AML-193 (cell line): ENCODE data around the gene TRIM39.
"Not testable (repeated sequence)": the region's sequence is repeated elsewhere in the genome, so short reads cannot be mapped to it uniquely, and the experiment has no call there.

Experiments
- DNase-seq, 2 experiments: peaks; one replicate each; lab custom pipeline; 2025; lab: John Stamatoyannopoulos, UW

The TRIM39 gene

DNA sequence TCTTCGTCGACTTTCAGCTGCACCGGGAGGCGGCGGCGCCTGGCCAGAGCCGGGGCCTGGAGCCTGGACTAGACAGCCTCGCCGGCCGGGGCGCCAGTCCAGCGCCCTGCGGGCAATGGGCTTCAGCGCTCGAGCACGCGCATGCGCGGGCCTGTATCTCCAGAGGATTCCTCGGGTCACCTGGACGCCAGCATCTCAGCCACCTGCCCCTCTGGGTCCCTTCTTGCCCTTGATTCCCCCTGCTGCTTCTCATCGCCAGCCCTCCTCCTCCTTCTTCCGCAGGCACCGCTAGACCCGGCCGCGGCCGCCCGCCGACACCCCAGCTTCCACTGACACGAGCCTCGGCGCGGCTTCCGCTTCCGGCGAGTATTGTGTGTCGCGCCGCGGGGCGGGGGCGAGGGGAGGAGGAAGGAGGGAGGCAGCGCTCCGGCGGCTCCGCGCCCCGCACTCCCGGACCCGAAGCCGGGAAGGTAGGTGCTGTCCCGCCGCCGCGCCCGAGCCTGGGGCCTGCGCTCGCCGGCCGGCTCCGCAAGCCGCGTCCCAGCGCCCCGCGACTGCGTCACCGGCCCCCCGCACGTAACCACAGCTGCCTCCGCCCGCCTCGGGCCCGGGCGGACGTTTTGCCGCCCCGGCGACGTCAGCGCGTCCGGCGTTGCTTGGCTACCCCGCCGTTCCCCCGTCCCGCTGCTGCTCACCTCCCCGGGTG, at the start of gene TRIM39:
TRIM39 (plus strand) TSS at position 402 of the 706 bp plus-strand sequence. CDS start 2,391 bp downstream, outside the sequence.
- peak; percentile 82 to 89 for DNase-seq

DNA sequence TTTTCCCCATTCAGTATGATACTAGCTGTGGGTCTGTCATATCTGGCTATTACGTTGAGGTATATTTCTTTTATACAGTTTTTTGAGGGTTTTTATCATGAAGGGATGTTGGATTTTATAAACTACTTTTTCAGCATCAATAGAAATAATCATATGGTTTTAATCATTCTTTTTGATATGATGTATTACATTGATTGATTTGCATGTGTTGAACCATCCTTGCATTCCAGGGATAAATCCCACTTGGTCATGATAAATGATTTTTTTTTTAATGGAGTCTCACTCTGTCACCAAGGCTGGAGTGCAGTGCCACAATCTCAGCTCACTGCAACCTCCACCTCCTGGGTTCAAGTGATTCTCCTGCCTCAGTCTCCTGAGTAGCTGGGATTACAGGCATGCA, 45.7 kb upstream of the TRIM39 start:
- DNase-seq = not testable (repeated sequence)

DNA sequence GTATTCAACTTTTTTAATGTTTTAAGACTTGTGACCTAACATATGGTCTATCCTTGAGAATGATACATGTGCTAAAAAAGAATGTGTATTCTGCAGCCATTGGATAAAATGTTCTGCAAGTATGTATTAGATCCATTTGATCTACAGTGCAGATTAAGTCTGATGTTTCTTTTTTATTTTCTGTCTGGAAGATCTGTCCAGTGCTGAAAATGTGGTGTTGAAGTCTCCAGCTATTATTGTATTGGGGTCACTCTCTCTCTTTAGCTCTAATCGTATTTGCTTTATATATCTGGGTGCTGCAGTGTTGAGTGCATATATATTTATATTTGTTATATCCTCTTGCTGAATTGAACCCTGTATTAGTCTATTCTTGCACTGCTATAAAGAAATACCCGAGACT, 44.2 kb upstream of the TRIM39 start:
- no peak for DNase-seq

DNA sequence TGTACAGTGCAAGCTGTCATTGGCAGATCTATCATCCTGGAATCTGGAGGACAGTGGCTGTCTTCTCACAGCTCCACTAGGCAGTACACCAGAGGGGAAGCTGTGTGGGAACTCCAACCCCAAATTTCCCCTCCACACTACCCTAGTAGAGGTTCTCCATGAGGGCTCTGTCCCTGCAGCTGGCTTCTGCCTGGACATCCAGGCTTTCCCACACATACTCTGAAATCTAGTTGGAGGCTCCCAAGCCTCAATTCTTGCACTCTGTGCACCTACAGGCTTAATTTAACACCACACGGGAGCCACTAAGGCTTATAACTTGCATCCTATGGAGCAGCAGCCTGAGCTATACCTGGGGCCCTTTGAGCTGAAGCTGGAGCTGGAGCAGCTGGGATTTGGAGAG, 43.0 kb upstream of the TRIM39 start:
- DNase-seq = no peak

DNA sequence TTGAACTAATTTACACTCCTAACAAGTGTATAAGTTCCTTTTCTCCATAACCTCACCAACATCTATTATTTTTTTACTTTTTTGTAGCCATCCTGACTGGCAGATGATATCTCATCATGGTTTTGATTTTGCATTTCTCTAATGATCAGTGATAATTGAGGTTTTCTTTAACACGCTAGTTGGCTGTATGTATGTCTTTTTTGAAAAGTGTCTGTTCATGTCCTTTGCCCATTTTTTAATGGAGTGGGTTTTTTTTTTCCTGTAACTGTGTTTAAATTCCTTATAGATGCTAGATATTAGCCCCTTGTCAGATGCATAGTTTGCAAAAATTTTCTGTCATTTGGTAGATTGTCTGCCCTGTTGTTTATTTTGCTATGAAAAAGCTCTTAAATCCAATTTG, 39.6 kb upstream of the TRIM39 start:
- DNase-seq = no peak

DNA sequence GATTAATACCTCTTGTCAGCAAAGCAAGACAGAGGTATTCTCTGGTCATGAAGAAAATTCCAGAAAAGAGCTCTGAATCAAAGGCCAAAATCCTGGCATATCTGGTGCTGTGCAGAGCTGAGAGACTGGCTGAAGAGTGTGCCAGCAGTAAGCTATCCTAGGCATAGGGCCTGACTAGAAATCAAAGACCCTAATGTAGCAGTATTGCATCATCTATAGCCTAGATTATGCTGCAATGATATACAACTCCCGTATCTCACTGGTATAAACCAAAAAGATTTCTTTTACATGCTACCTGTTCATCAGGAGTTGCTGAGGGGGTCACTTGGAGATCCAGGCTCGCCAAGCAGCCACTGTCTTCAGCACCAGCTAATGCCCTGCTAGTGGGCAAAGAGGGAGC, 30.9 kb upstream of the TRIM39 start:
- no peak for DNase-seq

DNA sequence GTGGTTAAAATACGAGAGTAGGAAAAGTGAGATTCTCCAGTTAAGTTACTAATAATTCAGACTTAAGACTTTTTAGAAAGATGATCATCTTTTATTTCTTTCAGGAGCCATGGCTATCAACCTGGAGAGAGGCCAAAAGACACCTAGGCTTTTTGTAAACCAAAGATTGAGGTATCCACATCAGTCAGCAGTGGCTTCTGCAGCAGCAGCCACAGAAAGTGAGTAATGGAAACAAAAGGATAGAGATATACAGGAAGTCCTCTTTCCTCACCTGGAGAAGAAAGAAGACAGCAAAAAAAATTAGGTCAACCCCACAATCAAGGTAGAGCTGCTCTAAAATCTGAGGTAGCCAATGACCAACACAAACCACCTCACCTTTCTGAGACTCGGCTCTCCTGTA, 22.7 kb upstream of the TRIM39 start:
- no peak for DNase-seq

DNA sequence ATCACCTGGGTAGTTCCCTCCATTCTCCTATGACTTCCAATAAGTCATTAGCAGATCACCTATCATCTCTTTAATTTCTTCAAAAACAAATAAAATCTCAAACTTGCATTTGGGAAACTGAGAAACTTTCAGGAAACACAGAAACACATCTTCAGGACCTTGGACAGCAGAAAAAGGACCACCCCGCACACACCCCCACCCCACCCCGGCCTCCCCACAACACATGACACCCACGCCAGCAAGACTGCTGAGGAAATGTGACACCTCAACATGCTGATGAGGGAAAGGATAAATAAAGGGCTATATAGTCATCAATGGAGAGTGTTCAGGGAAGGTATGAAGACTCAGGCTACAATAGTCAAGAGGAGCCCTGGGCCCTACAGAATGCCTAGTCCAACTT, 15.6 kb upstream of the TRIM39 start:
- DNase-seq = no peak

DNA sequence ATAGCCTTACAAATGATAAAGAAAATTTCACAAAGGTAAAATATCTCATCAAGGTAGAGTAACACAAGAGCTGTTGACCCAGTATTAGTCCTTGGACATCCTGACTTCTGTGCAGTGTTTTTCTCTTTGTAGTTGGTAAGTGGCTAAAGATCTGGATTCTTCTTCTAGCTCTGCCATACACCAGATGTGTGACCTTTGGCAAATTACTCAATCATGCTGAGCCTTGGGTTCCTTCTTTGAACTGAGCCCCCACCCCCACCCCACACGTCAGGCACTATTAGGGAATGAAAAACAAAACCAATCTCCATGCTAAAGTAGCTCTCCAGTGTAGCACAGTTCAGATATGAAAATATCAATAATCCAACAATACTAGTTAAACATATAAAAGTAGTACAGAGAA, 15.1 kb upstream of the TRIM39 start:
- DNase-seq = no peak

DNA sequence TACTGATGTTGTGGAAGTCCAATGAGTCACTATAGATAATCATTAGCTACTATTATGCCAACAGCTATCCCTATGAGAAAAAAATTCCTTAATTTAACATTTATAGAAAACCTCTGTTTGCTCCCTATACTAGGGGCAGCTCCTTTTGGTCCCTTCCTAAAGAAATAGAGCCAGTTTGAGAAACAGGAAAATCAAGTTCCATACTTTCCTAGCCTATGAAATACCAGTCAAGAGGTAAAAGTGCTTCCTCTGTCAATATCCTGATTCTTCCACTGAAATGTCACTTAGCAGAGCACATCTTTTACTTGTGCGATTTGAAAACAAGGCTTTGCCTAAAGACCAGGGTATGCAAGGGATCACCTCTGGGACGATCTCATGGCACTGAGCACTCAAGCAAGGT, 14.5 kb upstream of the TRIM39 start:
- no peak for DNase-seq

DNA sequence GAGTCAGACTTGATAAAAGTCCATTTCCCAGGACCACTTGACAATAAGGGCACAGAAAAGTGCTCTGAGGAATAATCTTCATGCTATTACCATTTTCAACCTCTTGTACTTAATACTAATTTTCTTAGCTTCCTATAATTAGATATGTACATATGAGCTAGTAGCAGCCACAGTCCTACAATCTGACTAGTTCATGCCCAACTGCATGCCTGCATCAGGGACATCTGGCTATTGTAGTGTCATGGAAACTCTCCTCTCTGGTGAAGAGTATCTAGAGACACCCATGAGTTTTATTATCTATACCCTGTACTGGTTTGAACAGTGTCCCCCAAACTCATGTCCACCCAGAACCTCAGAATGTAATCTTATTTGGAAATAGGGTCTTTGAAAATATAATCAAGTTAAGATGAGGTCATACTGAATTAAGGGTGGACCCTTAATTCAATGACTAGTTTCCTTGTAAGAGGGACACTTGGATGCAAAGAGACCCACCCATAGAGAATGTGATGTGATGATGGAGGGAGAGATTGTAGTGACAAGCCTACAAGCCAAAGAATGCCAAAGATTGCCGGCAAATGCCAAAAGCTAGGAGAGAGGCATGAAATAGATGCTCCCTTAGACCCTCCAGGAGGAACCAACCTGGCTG, 13.9 kb upstream of the TRIM39 start:
- DNase-seq = no peak

DNA sequence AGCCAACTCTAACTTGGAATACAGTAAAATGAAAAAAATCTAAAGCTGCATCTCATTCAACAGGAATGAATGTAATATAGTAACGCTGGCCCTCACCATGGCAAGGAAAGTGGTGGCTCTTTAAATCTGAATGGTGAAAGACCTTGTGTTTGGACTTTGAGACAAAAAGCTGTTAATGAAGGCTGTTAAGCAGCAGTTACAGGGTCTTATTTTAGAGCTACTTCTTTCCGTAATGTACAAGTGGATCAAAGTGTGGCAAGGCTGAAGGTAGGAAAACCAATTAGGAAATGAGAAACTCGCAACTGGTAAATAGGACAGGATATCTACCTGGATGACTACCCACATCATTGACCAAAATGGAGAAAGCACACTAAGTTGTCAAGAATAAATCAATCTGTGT, 11.6 kb upstream of the TRIM39 start:
- no peak for DNase-seq

DNA sequence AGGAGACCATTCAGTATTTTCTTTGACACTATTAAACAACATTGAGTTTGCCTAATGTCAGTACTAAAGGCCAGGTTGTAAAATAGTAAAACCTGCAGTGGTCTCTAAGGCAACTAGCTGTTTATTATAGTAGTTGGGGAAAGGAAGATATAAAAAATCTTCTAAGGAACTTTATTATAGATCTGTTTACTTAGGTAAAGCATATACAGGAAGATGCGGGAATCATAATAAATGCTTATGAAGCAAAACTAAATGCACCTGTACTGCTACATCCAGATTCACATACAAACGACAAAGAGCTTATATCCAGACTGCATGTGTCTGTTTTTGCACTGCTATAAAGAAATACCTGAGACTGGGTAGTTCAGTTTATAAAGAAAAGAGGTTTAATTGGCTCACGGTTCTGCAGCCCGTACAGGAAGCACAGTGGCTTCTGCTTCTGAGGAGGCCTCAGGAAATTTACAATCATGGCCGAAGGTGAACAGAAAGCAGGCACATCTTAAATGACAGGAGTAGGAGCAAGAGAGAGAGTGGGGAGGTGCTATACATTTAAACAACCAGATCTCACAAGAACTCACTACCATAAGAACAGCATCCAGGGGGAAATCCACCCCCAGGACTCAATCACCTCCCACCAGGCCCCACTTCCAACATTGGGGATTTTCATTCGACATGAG, 8.7 kb upstream of the TRIM39 start:
- DNase-seq = no peak

DNA sequence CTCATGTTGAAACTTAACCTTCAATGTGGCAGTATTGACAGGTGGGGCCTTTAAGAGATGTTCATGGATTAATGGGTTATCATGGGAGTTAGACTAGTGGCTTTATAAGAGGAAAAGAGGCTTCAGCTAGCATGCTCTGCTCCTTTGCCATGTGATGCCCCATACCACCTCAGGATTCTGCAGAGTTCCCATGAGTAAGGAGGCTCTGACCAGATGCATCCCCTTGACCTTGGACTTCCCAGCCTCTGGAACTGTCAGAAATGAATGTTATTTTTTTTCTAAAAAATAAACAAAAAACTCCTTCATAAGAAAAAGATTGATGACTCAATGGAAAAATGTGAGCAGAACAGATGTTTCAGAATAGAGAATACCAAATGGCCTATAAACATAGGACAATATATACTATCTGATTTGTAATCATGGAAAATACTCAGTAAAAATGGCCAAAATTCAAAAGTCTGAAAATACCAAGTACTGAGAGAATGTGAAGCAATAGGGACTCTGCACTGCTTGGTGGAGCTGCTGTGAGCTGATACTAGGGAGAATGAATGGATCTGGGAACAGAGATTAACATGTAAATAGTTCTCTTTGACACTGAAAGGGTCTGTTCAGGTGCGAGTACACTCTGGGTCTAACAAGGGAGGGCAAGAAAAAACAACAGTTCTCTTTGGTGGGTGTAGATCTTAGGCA, 7.4 kb upstream of the TRIM39 start:
- DNase-seq = no peak

DNA sequence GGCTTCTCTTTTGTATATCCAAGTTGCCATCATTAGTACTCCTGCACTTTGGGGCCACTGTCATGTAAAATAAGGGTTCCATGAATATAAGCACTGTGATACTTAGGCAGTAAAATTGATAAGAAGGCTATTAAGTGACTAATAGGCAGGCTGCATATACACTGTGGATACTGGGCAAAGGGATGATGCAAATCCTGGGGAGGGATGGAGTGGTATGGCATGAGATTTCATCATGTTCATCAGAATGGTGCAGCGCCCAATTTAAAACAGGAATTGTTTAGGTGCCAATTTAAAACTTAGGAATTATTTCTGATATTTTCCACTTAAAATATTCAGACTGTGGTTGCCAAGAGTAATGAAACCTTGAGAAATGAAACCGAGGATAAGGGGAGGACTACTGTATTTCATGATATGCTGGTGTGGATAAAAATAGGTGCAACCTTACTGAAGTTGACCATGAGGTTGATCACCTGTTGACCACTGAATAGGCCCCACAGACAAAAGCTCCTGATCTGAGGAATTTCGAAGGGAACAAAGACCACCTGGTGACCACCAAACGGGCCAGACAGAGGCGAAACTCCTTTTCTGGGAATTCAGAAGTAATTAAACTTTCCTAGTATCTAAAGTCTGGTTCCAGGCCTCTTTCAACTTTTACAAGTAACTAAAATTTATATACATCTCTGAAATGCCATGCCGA, 4.9 kb upstream of the TRIM39 start:
- DNase-seq = no peak

DNA sequence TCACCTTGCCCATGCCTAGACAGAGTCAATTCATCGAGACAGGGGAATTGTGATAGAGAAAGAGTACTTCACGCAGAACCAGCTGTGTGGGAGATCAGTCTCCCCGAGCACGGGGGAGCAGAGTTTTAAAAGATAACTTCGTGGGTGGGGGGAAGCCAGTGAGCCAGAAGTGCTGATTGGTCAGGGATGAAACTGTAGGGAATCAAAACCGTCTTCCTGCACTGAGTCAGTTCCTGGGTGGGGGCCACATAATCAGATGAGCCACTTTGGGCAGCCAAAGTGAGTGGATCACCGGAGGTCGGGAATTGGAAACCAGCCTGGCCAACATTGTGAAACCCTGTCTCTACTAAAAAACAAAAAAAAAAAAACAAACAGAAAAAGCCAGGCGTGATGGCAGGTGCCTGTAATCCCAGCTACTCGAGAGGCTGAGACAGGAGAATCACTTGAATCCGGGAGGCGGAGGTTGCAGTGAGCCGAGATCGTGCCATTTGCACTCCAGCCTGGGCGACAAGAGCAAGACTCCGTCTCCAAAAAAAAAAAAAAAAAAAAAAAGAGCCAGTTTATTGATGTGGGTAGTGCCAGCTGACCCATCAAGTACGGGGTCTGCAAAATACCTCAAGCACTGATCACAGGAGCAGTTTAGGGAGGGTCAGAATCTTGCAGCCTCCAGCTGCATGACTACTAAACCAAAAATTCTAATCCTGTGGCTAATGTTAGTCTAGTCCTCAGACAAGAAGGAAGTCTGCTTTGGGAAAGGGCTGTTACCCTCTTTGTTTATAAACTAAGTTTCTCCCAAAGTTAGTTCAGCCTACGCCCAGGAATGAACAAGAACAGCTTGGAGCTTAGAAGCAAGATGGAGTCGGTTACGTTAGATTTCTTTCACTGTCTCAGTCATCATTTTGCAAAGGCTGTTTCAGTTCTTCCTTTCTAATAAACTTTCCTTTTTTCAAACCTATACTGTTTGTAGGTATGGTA, 3.9 kb upstream of the TRIM39 start:
- no peak for DNase-seq

DNA sequence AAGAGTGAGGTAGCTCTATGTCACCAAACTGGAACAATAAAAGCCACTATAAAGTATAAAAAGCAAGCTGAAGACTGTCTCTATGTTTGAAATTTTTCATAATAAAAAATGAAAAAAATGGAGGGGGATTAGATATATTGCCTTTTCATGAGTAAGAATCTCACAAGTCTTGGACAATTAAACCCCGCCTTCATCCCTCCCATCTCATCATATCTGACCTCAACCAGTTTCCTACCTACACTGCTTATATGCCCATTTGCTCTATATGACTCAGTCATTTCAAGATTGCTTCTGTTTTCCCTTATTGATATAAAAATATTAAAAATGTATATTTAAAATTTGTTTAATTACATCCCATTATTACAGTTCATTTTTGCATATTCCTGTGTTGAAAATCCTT, 2.9 kb upstream of the TRIM39 start:
- DNase-seq = no peak

DNA sequence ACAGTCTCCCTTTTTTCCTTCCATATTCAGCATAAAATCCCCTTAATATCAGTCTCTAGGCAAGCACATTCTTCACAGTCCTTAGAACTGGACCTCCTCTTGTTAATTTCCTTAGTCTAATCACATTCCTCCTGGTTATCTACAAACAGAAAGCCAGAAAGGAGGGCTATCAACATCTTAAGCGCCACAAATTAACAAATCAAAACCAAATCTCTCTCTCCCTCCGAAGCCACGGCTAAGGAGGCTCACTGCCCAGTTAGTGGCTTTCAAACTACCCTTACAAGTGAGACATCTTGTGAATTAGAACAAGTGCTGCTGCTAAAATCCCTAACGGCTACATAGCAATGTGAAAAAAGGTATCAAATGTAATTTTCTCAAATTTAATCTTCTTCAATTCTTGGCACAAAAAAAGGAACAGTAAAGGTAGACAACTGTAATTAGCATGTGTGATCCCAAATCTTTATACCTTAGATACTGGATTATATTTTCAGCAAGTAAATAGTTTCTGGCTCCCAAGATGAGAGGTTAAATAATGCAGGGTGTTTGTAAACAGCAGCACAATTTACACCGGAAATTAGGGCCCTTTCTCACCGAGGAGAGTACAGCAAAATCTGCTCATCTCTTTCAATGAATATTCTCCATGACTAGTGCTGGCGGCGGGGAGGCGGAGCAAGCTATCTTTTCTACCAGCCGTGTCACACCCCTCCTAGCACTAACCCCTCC, 1.4 kb upstream of the TRIM39 start:
- peak; percentile 47 to 50 for DNase-seq

DNA sequence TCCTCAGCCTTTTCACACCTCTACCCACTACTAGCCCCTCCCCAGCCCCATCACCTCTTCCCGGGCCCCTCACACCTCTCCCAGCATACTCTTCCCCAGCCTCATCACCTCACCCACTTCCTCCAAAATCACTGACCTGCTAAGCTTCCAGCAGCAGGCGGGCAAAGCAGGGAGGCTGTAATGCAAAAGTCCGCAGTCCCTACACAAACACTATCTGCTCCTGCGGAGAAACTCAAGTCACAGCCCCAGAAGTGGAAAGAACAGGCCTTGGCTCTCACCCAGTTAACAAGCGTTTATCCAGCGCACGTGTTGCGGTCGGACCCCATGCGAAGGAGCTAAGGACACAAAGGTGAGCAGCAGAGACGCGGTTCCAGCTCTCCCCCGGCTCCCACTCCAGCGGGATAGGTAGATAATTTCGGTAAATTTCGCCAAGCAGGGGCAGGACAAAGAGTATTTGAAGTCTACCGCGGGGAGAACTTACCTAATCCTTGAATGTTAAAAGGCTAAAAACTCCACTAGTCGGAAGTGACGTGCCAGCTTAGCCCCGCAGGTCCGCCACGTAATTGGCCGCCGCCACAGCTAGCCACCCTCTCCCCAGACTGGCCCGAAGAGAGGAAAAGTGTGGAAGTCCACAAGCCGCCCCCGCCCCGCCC, 728 bp upstream of the TRIM39 start:
- DNase-seq = peak; percentile 81 to 89
